22Rv1 (cell line): ENCODE results near the gene UNC93A.
"Not testable (repeated sequence)": the region's sequence is repeated elsewhere in the genome, so short reads cannot be mapped to it uniquely, and the experiment has no call there.

Source experiments
- CTCF ChIP-seq: fragments of 450-650 bp; IDR thresholded peaks from 2 replicates; pipeline ENCODE4 v1.5.1; 2017; ENCODE audit warnings: mild to moderate bottlenecking
- ZFX ChIP-seq: fragments of 450-650 bp; IDR thresholded peaks from 2 replicates; pipeline ENCODE4 v1.6.1; 2017; ENCODE audit warnings: antibody characterized with exemption, borderline replicate concordance

- not testable (repeated sequence) for TF ChIP-seq CTCF, ZFX
These were observed 24.9 kb upstream of the UNC93A start for GRCh38 chr6:167266057-167266829.
